Endothelial cell of umbilical vein (primary cell): ENCODE measurements around the gene GPHA2. TPM values are rescaled to one million over a fixed set of nuclear protein-coding genes. Genes with fewer than 3 reads are reported as not detected.

ENCODE experiments used
- BruUV-seq: library from RNA; stranded (reverse); fragments of 400-500 nt; replicated peaks from 2 replicates; lab custom pipeline; 2021; lab: Mats Ljungman, UMichigan
- CTCF ChIA-PET: fragments of 300-600, 350-600 bp; sonication (Branson Sonifier 250); formaldehyde crosslinking; loops from one replicate; lab custom pipeline; 2021; ENCODE audit warnings: antibody characterized with exemption, inconsistent platforms; lab: Charles Lee
- POLR2A ChIA-PET: fragments of 300-600, 350-600 bp; sonication (Branson Sonifier 250); formaldehyde crosslinking; loops from one replicate; lab custom pipeline; 2021; ENCODE audit warnings: antibody characterized with exemption, inconsistent platforms; lab: Charles Lee
- DNase-seq: peaks from one replicate; pipeline ENCODE4 v3.0.0-alpha.2; 2011; ENCODE audit warnings: low read depth, low spot score
- FAIRE-seq: peaks from 2 replicates; lab custom pipeline; 2011; peaks lifted over from hg19 to GRCh38; lab: Jason Lieb, UNC
- H2AFZ ChIP-seq: 2 replicates; pipeline ENCODE4 v1.6.0; 2012; ENCODE audit warnings: low read depth, low read length, control low read depth, inconsistent platforms
- H3K27ac ChIP-seq: 2 replicates; pipeline ENCODE4 v1.5.1; 2011; ENCODE audit warnings: low read depth, mild to moderate bottlenecking, control low read depth, low read length, moderate library complexity; ENCODE audit not compliant: insufficient read depth
- H3K27me3 ChIP-seq, 2 experiments: 2 replicates each; pipeline versions ENCODE4 v1.6.0 to v1.6.1; 2011; ENCODE audit warnings: low read length in 2 of 2, mixed read lengths in 1 of 2; ENCODE audit not compliant: control insufficient read depth in 2 of 2, insufficient read depth in 2 of 2
- H3K36me3 ChIP-seq, 2 experiments: 2 replicates in 1 of 2; 3 replicates in 1 of 2; pipeline ENCODE4 v1.5.1; 2011; ENCODE audit warnings: low read length in 2 of 2, mild to moderate bottlenecking in 1 of 2, moderate library complexity in 1 of 2; ENCODE audit not compliant: control insufficient read depth in 2 of 2, insufficient read depth in 2 of 2; ENCODE audit errors: extremely low read depth in 1 of 2
- H3K4me1 ChIP-seq: 3 replicates; pipeline ENCODE4 v1.5.1; 2011; ENCODE audit warnings: mild to moderate bottlenecking, low read length; ENCODE audit not compliant: control insufficient read depth, insufficient read depth; ENCODE audit errors: extremely low read depth
- H3K4me2 ChIP-seq: 2 replicates; pipeline ENCODE4 v1.6.1; 2011; ENCODE audit warnings: low read length, control low read depth, mixed read lengths; ENCODE audit not compliant: insufficient read depth
- H3K4me3 ChIP-seq, 3 experiments: fragments of 200-600 bp in 1 of 3; sonication (generic), shearing (Covaris generic) in 1 of 3; replicated peaks in 1 of 3; 2 replicates each; pipeline ENCODE4 v1.5.1; 2011 to 2016; ENCODE audit warnings: control low read depth in 3 of 3, low read length in 3 of 3, mild to moderate bottlenecking in 2 of 3, inconsistent platforms in 1 of 3, low read depth in 1 of 3, moderate library complexity in 1 of 3; ENCODE audit not compliant: insufficient read depth in 1 of 3
- H3K79me2 ChIP-seq: 2 replicates; pipeline ENCODE4 v1.6.0; 2012; ENCODE audit warnings: low read length, inconsistent platforms; ENCODE audit not compliant: control insufficient read depth, insufficient read depth
- H3K9ac ChIP-seq: replicated peaks from 2 replicates; pipeline ENCODE3; 2011; ENCODE audit warnings: low read length, control low read depth; ENCODE audit not compliant: insufficient read depth; ENCODE audit errors: extremely low read depth
- H3K9me1 ChIP-seq: replicated peaks from 3 replicates; pipeline ENCODE4 v1.6.0; 2011; ENCODE audit warnings: mild to moderate bottlenecking, low read length; ENCODE audit not compliant: control insufficient read depth, insufficient read depth; ENCODE audit errors: extremely low read depth
- H3K9me3 ChIP-seq: replicated peaks from 2 replicates; pipeline ENCODE4 v1.5.1; 2012; ENCODE audit warnings: low read length, inconsistent platforms; ENCODE audit not compliant: control insufficient read depth, insufficient read depth
- H4K20me1 ChIP-seq: replicated peaks from 2 replicates; pipeline ENCODE3; 2011; ENCODE audit warnings: mild to moderate bottlenecking, low read length; ENCODE audit not compliant: control insufficient read depth, insufficient read depth; ENCODE audit errors: extremely low read depth
- EZH2 ChIP-seq: IDR thresholded peaks from 2 replicates; pipeline ENCODE4 v1.6.1; 2012; ENCODE audit warnings: borderline replicate concordance, low read depth, mild to moderate bottlenecking, moderate library complexity, low read length, inconsistent platforms; ENCODE audit not compliant: severe bottlenecking
- FOS ChIP-seq: IDR thresholded peaks from 2 replicates; pipeline ENCODE4 v1.6.1; 2011; ENCODE audit warnings: mild to moderate bottlenecking, low read length, moderate library complexity, borderline replicate concordance; ENCODE audit not compliant: insufficient read depth
- GATA2 ChIP-seq: IDR thresholded peaks from 2 replicates; pipeline ENCODE4 v1.7.0; 2011; ENCODE audit warnings: low read depth, mild to moderate bottlenecking, moderate library complexity, mixed read lengths, low read length; ENCODE audit not compliant: insufficient read length, insufficient read depth
- JUN ChIP-seq: IDR thresholded peaks from 2 replicates; pipeline ENCODE4 v1.6.1; 2011; ENCODE audit warnings: borderline replicate concordance, low read depth; ENCODE audit not compliant: insufficient read length, insufficient read depth
- dilution Hi-C: fragments of 300-500 bp; cut with MboI; formaldehyde crosslinking; loops from one replicate; pipeline ENCODE4 v1.15.0; 2019; ENCODE audit warnings: low sequenced_read_pairs; ENCODE audit not compliant: extremely low pct_ligation_motif_present
- intact Hi-C: fragments of 100-400 bp; cut with micrococcal nuclease; formaldehyde crosslinking; loops from one replicate; pipeline ENCODE4 v1.10.0; 2022
- microRNA counts: library from miRNA; unstranded; fragments of <30 nt; microRNA quantifications from one replicate; lab custom pipeline; 2016
- microRNA-seq: library from miRNA; unstranded; fragments of <30 nt; microRNA quantifications from one replicate; pipeline ENCODE4 v1.2.0, GENCODE V29; 2021; ENCODE audit warnings: borderline number of aligned reads, borderline replicate concordance
- polyA plus RNA-seq, 4 experiments: library from polyadenylated mRNA; depleted of rRNA in 3 of 4; stranded (reverse) in 3 of 4; unstranded in 1 of 4; fragments of >200 nt; gene quantifications; 2 replicates each; pipeline versions ENCODE4 v1.2.1 to v1.2.3, GENCODE V29; 2011 to 2012; ENCODE audit warnings: missing spikeins in 1 of 4
- small RNA-seq: library from RNA; depleted of rRNA; stranded (forward); fragments of <200 nt; gene quantifications from one replicate; pipeline ENCODE3, GENCODE V24; 2012; ENCODE audit warnings: low replicate concordance, low read depth; ENCODE audit not compliant: insufficient read depth, insufficient read length
- total RNA-seq: library from RNA; stranded (reverse); gene quantifications from 2 replicates; pipeline ENCODE4 v1.2.3, GENCODE V29; 2021

GPHA2 gene
- total and polyA plus RNA-seq, 2 donors (not counting 3 experiments of a cell fraction or from before 2014, with no cell fraction given) = not detected

- intact Hi-C loops (no loop called here), dilution Hi-C loops (no loop called here)
- Histone ChIP-seq H3K4me2 (peak overlapping the region; percentile 27), H3K9me1 (no peaks in the 10 kb centered on the region), H4K20me1 (no peaks in the 10 kb centered on the region), H2AFZ (peak overlapping the region; percentile 8), H3K27me3 (no peaks in the 10 kb centered on the region), H3K36me3 (no peaks in the 10 kb centered on the region), H3K4me1 (peaks cover 12% of the 10 kb centered on the region), H3K4me3 (no peak overlapping the region), H3K27ac (peak overlapping the region; percentile 19), H3K9ac (no peak overlapping the region), H3K79me2 (no peaks in the 10 kb centered on the region), H3K9me3 (no peaks in the 10 kb centered on the region)
- FAIRE-seq (peak; percentile 80), DNase-seq (peak; percentile 46)
- peak; percentile 22 for TF ChIP-seq GATA2
- peak; percentile 19 for TF ChIP-seq JUN
- TF ChIP-seq FOS = peak; percentile 68
- no peak for TF ChIP-seq EZH2
- ChIA-PET CTCF (interaction anchor here (0.8 to 2.1 kb wide), 9 partner anchors 9 to 111 kb away, joined by 3 to 10 read pairs (median 5); partner anchors contain the start of genes BATF2 and CDC42BPG), POLR2A (no interaction called here)
- BruUV-seq = no TSS peak
These were observed 50.1 kb downstream of the GPHA2 start for GRCh38 chr11:64885367-64886286.

MicroRNA genes within 50 kb of the gene (microRNA counts, 767-probe panel; counts per million panel counts)
- 723 counts per million, percentile 96 among the panel's probes with 10 or more counts for microRNA hsa-miR-192-5p (lab: Ali Mortazavi, UCI)

Small RNA genes within 50 kb of the gene (microRNA-seq; reads per million reads assigned to microRNA genes)
- gene MIR6749 (not detected), gene MIR6750 (not detected)

Small RNA genes within 50 kb of the gene (small RNA-seq; reads per million reads assigned to genes)
- gene MIR6749 = not detected
- gene MIR6750 = not detected

Other genes with a start within 250 kb of the GPHA2 start
- not detected in 2 replicates for gene NRXN2, start 212.7 kb downstream of the GPHA2 start, total RNA-seq
- not detected in 2 replicates for gene NRXN2, start 212.7 kb downstream of the GPHA2 start, polyA plus RNA-seq
- gene RASGRP2, start 191.8 kb downstream of the GPHA2 start, total RNA-seq = 1.1 and 2.3 TPM in 2 replicates
- 1.2 and 2.1 TPM in 2 replicates for gene RASGRP2, start 191.8 kb downstream of the GPHA2 start, polyA plus RNA-seq
- gene PYGM, start 175.9 kb downstream of the GPHA2 start, total RNA-seq = 0.39 and 0.62 TPM in 2 replicates
- 0.10 and 0.11 TPM in 2 replicates for gene PYGM, start 175.9 kb downstream of the GPHA2 start, polyA plus RNA-seq
- 322 and 342 TPM in 2 replicates for gene SF1, start 157.4 kb downstream of the GPHA2 start, total RNA-seq
- gene SF1, start 157.4 kb downstream of the GPHA2 start, polyA plus RNA-seq = 94.0 and 95.0 TPM in 2 replicates
- gene MAP4K2, start 132.7 kb downstream of the GPHA2 start, total RNA-seq = 43.3 and 48.5 TPM in 2 replicates
- gene MAP4K2, start 132.7 kb downstream of the GPHA2 start, polyA plus RNA-seq = 44.0 and 51.6 TPM in 2 replicates
- gene MEN1, start 125.3 kb downstream of the GPHA2 start, total RNA-seq = 41.1 and 41.6 TPM in 2 replicates
- gene MEN1, start 125.3 kb downstream of the GPHA2 start, polyA plus RNA-seq = 43.1 and 48.8 TPM in 2 replicates
- 0.42 and 0.62 TPM in 2 replicates for gene CDC42BPG, start 91.2 kb downstream of the GPHA2 start, total RNA-seq
- 0.13 and 0.19 TPM in 2 replicates for gene CDC42BPG, start 91.2 kb downstream of the GPHA2 start, polyA plus RNA-seq
- 98.0 and 109 TPM in 2 replicates for gene EHD1, start 57.3 kb downstream of the GPHA2 start, total RNA-seq
- 136 and 140 TPM in 2 replicates for gene EHD1, start 57.3 kb downstream of the GPHA2 start, polyA plus RNA-seq
- 24.3 and 27.4 TPM in 2 replicates for gene ATG2A, start 18.7 kb downstream of the GPHA2 start, total RNA-seq
- gene ATG2A, start 18.7 kb downstream of the GPHA2 start, polyA plus RNA-seq = 13.4 and 17.6 TPM in 2 replicates
- 17.8 and 21.5 TPM in 2 replicates for gene PPP2R5B, start 11.2 kb downstream of the GPHA2 start, total RNA-seq
- 17.6 and 20.9 TPM in 2 replicates for gene PPP2R5B, start 11.2 kb downstream of the GPHA2 start, polyA plus RNA-seq
- gene MAJIN, start 36.2 kb upstream of the GPHA2 start, total RNA-seq = not detected in 2 replicates
- 0.07 TPM in 1 of 2 replicates, not detected in the other for gene MAJIN, start 36.2 kb upstream of the GPHA2 start, polyA plus RNA-seq
- 0.75 and 0.81 TPM in 2 replicates for gene BATF2, start 61.1 kb upstream of the GPHA2 start, total RNA-seq
- gene BATF2, start 61.1 kb upstream of the GPHA2 start, polyA plus RNA-seq = 0.75 and 1.5 TPM in 2 replicates
- 108 and 109 TPM in 2 replicates for gene ARL2, start 78.3 kb upstream of the GPHA2 start, total RNA-seq
- gene ARL2, start 78.3 kb upstream of the GPHA2 start, polyA plus RNA-seq = 259 and 312 TPM in 2 replicates
- 21.0 and 21.8 TPM in 2 replicates for gene SNX15, start 91.5 kb upstream of the GPHA2 start, total RNA-seq
- gene SNX15, start 91.5 kb upstream of the GPHA2 start, polyA plus RNA-seq = 15.2 and 15.5 TPM in 2 replicates
- 16.6 and 18.0 TPM in 2 replicates for gene SAC3D1, start 105.3 kb upstream of the GPHA2 start, total RNA-seq
- 17.0 and 22.2 TPM in 2 replicates for gene SAC3D1, start 105.3 kb upstream of the GPHA2 start, polyA plus RNA-seq
- gene NAALADL1, start 122.7 kb upstream of the GPHA2 start, total RNA-seq = 4.4 and 6.8 TPM in 2 replicates
- gene NAALADL1, start 122.7 kb upstream of the GPHA2 start, polyA plus RNA-seq = 13.9 and 16.5 TPM in 2 replicates
- 34.1 and 35.7 TPM in 2 replicates for gene CDCA5, start 148.1 kb upstream of the GPHA2 start, total RNA-seq
- 14.0 and 16.4 TPM in 2 replicates for gene CDCA5, start 148.1 kb upstream of the GPHA2 start, polyA plus RNA-seq
- gene ZFPL1, start 148.3 kb upstream of the GPHA2 start, total RNA-seq = 37.6 and 45.1 TPM in 2 replicates
- 139 and 186 TPM in 2 replicates for gene ZFPL1, start 148.3 kb upstream of the GPHA2 start, polyA plus RNA-seq
- 102 and 108 TPM in 2 replicates for gene VPS51, start 160.3 kb upstream of the GPHA2 start, total RNA-seq
- 146 and 196 TPM in 2 replicates for gene VPS51, start 160.3 kb upstream of the GPHA2 start, polyA plus RNA-seq
- 11.6 and 16.2 TPM in 2 replicates for gene TM7SF2, start 176.0 kb upstream of the GPHA2 start, total RNA-seq
- gene TM7SF2, start 176.0 kb upstream of the GPHA2 start, polyA plus RNA-seq = 39.5 and 47.1 TPM in 2 replicates
- 9.0 and 9.2 TPM in 2 replicates for gene ZNHIT2, start 181.8 kb upstream of the GPHA2 start, total RNA-seq
- 7.1 and 12.8 TPM in 2 replicates for gene ZNHIT2, start 181.8 kb upstream of the GPHA2 start, polyA plus RNA-seq
- 746 and 784 TPM in 2 replicates for gene FAU, start 186.2 kb upstream of the GPHA2 start, total RNA-seq
- gene FAU, start 186.2 kb upstream of the GPHA2 start, polyA plus RNA-seq = 741 and 809 TPM in 2 replicates
- gene MRPL49, start 186.4 kb upstream of the GPHA2 start, total RNA-seq = 49.7 and 51.6 TPM in 2 replicates
- gene MRPL49, start 186.4 kb upstream of the GPHA2 start, polyA plus RNA-seq = 76.8 and 90.4 TPM in 2 replicates
- gene SYVN1, start 198.6 kb upstream of the GPHA2 start, total RNA-seq = 34.5 and 36.0 TPM in 2 replicates
- gene SYVN1, start 198.6 kb upstream of the GPHA2 start, polyA plus RNA-seq = 39.1 and 45.1 TPM in 2 replicates
- not detected in 2 replicates for gene SPDYC, start 234.3 kb upstream of the GPHA2 start, total RNA-seq
- gene SPDYC, start 234.3 kb upstream of the GPHA2 start, polyA plus RNA-seq = not detected in 2 replicates
- gene CAPN1, start 246.0 kb upstream of the GPHA2 start, total RNA-seq = 201 and 217 TPM in 2 replicates
- 218 and 293 TPM in 2 replicates for gene CAPN1, start 246.0 kb upstream of the GPHA2 start, polyA plus RNA-seq